Endothelial cell of umbilical vein (primary cell): ENCODE results near the gene CPLX1.

Experiments used
- FOS ChIP-seq: IDR thresholded peaks from 2 replicates; pipeline ENCODE4 v1.6.1; 2011; ENCODE audit warnings: mild to moderate bottlenecking, low read length, moderate library complexity, borderline replicate concordance; ENCODE audit not compliant: insufficient read depth
- TF ChIP-seq, protein P1 (sequence below), 2 donors: IDR thresholded peaks; 1 replicate in 1 of 2; 2 replicates in 1 of 2; pipeline ENCODE4 v1.5.1; 2011; ENCODE audit warnings: low read length in 2 of 2, mild to moderate bottlenecking in 2 of 2, moderate library complexity in 2 of 2, control low read depth in 1 of 2, inconsistent platforms in 1 of 2, low read depth in 1 of 2; ENCODE audit not compliant: insufficient read depth in 1 of 2; ENCODE audit errors: extremely low read depth in 1 of 2

DNA sequence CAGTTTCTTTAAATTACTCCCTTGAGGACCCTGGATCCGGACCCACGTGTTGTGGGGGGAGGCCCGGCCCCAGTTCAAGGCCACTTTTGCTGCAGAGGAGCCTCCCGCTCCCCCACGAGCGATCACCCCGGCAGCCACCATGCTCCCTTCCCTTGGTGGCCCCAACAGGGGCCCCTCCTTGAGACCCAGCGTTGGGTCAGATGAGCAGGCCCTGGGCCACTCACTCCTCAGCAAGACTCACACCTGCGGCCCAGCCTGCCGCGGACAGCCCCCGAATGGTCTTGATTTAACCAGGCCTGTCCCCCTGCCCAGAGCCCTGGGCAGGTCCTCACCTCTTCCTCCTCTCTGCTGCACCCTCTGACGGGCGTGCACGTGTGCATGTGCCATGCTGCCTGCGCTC, 4.3 kb downstream of the CPLX1 start:
- no peak for TF ChIP-seq FOS
- TF ChIP-seq, protein P1, sequence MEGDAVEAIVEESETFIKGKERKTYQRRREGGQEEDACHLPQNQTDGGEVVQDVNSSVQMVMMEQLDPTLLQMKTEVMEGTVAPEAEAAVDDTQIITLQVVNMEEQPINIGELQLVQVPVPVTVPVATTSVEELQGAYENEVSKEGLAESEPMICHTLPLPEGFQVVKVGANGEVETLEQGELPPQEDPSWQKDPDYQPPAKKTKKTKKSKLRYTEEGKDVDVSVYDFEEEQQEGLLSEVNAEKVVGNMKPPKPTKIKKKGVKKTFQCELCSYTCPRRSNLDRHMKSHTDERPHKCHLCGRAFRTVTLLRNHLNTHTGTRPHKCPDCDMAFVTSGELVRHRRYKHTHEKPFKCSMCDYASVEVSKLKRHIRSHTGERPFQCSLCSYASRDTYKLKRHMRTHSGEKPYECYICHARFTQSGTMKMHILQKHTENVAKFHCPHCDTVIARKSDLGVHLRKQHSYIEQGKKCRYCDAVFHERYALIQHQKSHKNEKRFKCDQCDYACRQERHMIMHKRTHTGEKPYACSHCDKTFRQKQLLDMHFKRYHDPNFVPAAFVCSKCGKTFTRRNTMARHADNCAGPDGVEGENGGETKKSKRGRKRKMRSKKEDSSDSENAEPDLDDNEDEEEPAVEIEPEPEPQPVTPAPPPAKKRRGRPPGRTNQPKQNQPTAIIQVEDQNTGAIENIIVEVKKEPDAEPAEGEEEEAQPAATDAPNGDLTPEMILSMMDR (IDR thresholded peaks at IDR 0.05; ENCODE audit: extremely low read depth in 1 of 2, insufficient read depth in 1 of 2, low read depth in 1 of 2, low read length in 2 of 2) = no peak
